Skeletal muscle satellite cell (primary cell): ENCODE data around the gene EIF3D. TPM values are rescaled to one million over a fixed set of nuclear protein-coding genes. Genes with fewer than 3 reads are reported as not detected.

ENCODE experiments used
- H3K27me3 ChIP-seq: 2 replicates; pipeline ENCODE4 v1.7.0; 2013; ENCODE audit warnings: low read length; ENCODE audit not compliant: control insufficient read depth, insufficient read depth
- H3K36me3 ChIP-seq: 2 replicates; pipeline ENCODE4 v1.7.0; 2013; ENCODE audit warnings: mild to moderate bottlenecking, control low read depth, low read length; ENCODE audit not compliant: insufficient read depth
- H3K4me1 ChIP-seq: 2 replicates; pipeline ENCODE4 v1.7.0; 2013; ENCODE audit warnings: low read length; ENCODE audit not compliant: control insufficient read depth, insufficient read depth
- H3K4me2 ChIP-seq: 2 replicates; pipeline ENCODE4 v1.7.0; 2013; ENCODE audit warnings: mild to moderate bottlenecking, low read length
- H3K4me3 ChIP-seq: 2 replicates; pipeline ENCODE4 v1.7.0; 2013; ENCODE audit warnings: low read length
- H3K9ac ChIP-seq: 2 replicates; pipeline ENCODE4 v1.7.0; 2013; ENCODE audit warnings: mild to moderate bottlenecking, low read depth, low read length, moderate library complexity
- H3K9me3 ChIP-seq: replicated peaks from 2 replicates; pipeline ENCODE4 v1.7.0; 2013; ENCODE audit warnings: mild to moderate bottlenecking, control low read depth, low read length
- total RNA-seq: library from RNA; depleted of rRNA; stranded (reverse); fragments of >200 nt; gene quantifications from 2 replicates; pipeline ENCODE4 v1.2.3, GENCODE V29; 2012; rRNA removed

EIF3D gene, protein sequence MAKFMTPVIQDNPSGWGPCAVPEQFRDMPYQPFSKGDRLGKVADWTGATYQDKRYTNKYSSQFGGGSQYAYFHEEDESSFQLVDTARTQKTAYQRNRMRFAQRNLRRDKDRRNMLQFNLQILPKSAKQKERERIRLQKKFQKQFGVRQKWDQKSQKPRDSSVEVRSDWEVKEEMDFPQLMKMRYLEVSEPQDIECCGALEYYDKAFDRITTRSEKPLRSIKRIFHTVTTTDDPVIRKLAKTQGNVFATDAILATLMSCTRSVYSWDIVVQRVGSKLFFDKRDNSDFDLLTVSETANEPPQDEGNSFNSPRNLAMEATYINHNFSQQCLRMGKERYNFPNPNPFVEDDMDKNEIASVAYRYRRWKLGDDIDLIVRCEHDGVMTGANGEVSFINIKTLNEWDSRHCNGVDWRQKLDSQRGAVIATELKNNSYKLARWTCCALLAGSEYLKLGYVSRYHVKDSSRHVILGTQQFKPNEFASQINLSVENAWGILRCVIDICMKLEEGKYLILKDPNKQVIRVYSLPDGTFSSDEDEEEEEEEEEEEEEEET
- total RNA-seq = 463 and 502 TPM in 2 replicates

DNA sequence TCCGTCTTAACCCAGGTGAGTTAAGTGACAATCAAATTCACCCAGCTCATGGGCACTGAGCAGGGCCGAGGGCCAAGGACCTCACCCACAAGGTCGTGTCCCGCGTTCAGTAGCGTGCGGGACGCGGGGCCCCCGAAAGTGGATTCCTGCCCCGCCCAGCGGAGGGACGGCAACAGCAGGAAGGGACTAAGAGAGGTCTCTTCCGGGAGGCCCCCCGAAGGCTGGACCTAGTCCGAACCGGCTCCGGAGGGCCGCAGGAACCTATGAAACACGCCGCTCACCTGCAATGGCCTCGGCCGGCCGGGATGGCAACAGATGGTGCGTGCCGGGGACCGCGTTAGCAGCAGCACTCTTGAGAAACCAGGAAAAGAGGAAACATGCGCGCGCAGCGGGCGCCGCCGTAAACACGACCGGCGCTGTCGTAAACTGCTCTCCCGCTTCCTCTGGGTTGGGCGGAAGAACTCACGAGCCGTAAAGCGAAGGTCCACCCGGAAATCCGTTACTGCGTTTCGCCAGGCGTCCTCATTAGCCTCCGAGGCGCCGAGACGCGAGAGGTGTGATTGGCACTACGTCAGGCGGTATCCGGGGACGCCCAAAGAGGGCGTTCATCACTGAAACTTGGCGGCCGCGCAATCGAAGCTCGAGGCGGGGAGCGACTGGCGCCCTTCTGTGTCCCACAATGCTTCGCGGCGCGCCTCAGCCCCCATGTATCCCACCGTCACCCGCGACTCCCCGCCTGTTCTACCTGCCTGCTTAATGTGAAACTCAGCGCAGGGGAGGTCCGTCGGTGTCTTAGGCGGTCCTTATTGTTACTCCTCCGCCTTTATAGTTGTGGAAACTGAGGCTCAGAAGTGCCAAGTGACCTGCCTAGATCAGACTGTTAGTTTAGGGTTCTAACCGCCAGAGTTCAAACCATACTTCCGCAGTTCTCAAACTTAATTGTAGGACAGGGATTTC, at the start of gene EIF3D:
Gene EIF3D (minus strand): TSS at position 372 of the 957 bp plus-strand sequence. CDS start 3,045 bp downstream, outside the sequence.
- no peaks in the 10 kb centered on the region for H3K27me3 ChIP-seq
- peak within 1 kb of the TSS; percentile 96 for H3K4me3 ChIP-seq
- H3K36me3 ChIP-seq = peaks cover 29% of the 10 kb centered on the region
- H3K4me1 ChIP-seq = peaks cover 19% of the 10 kb centered on the region
- no peaks in the 10 kb centered on the region for H3K9me3 ChIP-seq
- peak within 1 kb of the TSS; percentile 94 for H3K4me2 ChIP-seq
- H3K9ac ChIP-seq = peak within 1 kb of the TSS; percentile 99

DNA sequence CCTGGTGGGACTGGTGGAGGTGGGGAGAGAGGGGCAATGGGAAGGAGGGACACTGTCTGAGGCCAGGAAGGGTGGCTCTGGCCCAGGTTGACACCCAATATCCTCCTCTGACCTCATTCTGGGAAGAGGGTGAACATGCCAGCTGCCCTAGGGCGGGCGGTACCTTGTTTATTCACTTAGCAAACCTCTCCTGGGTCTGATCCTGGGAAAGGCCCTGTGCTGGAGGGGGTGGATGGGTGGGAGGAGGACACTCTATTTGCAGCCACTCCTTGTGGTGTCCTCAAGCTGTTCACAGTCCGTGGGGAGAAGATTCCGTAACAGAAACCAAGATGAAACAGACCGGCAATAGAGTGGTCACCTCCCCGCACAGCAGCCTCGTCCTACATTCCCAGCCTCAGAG, 49.7 kb upstream of the EIF3D start:
- H3K4me1 ChIP-seq = peaks cover 6% of the 10 kb centered on the region
- H3K4me3 ChIP-seq = no peak overlapping the region
- no peak overlapping the region for H3K9ac ChIP-seq
- no peak overlapping the region for H3K4me2 ChIP-seq
- H3K27me3 ChIP-seq = peaks cover 62% of the 10 kb centered on the region
- H3K36me3 ChIP-seq = no peaks in the 10 kb centered on the region
- H3K9me3 ChIP-seq = no peaks in the 10 kb centered on the region

DNA sequence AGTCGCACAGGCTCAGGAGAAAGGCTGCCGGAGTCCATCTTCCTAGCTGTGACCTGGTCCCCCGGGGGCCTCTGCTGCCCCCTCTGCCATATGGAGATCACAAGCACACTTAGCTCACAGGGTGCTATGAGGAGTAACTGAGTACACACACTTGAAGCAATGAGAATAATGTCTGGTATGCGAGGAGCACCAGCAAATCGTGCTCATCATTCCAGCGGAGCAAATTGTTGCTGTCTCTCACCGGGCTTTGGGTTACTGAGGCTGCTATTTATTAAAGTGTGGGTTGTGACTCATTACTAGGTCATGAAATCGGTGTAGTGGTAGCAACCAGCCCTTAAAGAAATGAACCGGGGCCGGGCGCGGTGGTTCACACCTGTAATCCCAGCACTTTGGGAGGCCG, 48.1 kb upstream of the EIF3D start:
- no peaks in the 10 kb centered on the region for H3K36me3 ChIP-seq
- no peak overlapping the region for H3K9ac ChIP-seq
- H3K4me3 ChIP-seq = no peak overlapping the region
- H3K4me1 ChIP-seq = peaks cover 6% of the 10 kb centered on the region
- H3K4me2 ChIP-seq = no peak overlapping the region
- peaks cover 55% of the 10 kb centered on the region for H3K27me3 ChIP-seq
- H3K9me3 ChIP-seq = no peaks in the 10 kb centered on the region

DNA sequence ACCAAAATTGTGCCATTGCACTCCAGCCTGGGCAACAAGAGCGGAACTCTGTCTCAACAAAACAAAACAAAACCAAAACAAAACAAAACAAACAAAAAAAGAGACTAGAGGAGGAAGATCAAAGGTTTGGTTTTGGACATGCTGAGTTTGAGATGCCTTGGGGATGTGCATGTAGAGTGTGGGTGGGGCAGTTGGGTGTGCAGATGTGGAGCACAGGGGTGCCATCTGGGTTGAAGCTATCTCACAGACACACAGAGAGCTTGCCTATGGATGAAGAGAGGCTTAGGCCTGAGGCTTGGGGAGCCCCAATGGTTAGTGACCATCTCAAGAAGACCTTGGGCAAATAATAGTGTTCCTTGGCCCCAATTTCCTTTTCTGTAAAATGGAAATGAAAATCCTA, 45.8 kb upstream of the EIF3D start:
- Histone ChIP-seq H3K9ac (no peak overlapping the region), H3K36me3 (no peaks in the 10 kb centered on the region), H3K27me3 (peaks cover 34% of the 10 kb centered on the region), H3K9me3 (no peaks in the 10 kb centered on the region), H3K4me3 (no peak overlapping the region), H3K4me1 (peaks cover 6% of the 10 kb centered on the region), H3K4me2 (no peak overlapping the region)

DNA sequence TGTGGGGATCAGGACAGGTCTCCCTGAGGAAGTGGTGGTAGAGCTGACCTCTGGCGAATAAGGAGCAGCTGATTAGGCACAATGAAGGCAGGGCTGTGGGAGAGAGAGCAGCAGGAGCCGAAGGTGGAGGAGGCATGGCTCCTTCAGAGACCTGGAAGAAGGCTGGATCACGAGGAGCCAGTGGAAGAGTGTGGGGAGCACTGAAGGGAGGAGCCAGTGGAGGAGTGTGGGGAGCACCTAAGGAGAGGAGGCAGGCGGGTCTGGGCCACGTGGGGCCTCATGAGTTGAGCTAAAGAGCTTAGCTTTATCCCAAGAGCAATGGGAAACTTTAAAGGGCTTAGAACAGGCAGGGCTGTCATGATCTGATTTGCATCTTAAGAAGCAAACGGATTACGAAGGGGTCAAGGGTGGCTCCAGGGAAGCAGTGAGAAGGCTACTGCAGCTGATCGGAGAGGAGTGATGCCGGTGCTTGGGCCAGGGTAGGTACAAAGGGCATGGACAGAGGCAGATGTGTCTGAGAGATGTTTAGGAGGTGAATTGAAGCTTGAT, 44.9 kb upstream of the EIF3D start:
- Histone ChIP-seq H3K9me3 (no peaks in the 10 kb centered on the region), H3K9ac (no peak overlapping the region), H3K4me2 (no peak overlapping the region), H3K27me3 (peaks cover 27% of the 10 kb centered on the region), H3K36me3 (no peaks in the 10 kb centered on the region), H3K4me1 (peaks cover 6% of the 10 kb centered on the region), H3K4me3 (no peak overlapping the region)

DNA sequence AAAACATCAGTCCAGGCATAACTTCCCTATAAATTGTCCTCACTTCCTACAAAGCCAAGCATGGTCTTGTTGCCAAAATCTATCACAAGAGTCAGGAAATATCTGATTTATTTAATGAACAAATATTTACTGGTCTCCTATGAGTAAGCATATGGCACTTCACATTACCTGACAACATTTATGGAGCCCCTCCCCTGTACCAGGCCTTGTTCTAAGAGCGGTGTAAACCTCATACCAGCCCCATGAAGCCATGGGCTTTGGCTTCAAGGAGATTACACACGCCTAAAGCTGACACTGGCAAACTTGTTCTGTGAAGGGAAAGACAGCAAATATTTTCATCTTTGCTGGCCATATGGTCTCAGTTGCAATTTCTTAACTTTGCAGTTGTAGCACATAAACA, 43.0 kb upstream of the EIF3D start:
- Histone ChIP-seq H3K4me1 (peaks cover 6% of the 10 kb centered on the region), H3K9me3 (no peaks in the 10 kb centered on the region), H3K4me2 (no peak overlapping the region), H3K9ac (no peak overlapping the region), H3K27me3 (peaks cover 23% of the 10 kb centered on the region), H3K4me3 (no peak overlapping the region), H3K36me3 (no peaks in the 10 kb centered on the region)

DNA sequence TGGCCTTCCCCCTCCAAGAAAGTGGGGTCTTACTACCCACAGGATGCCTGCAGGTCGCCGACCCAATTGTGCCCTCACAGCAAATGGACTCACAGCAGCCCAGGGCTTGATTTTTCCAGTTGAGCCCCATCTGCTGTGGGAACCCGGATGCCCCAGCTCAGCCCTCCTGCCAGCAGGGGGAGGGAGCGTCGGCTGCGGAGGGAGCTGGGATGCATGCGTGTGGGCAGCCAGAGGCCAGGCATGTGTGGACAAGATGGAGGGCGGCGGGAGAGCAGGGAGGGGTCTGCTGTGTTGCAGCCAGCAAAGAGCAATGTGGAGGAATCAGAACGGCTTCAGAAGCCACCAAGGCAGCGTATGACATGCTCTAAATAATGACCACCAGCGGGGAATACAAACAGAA, 41.0 kb upstream of the EIF3D start:
- Histone ChIP-seq H3K4me1 (no peaks in the 10 kb centered on the region), H3K4me3 (no peak overlapping the region), H3K27me3 (peaks cover 36% of the 10 kb centered on the region), H3K4me2 (no peak overlapping the region), H3K9me3 (no peaks in the 10 kb centered on the region), H3K36me3 (no peaks in the 10 kb centered on the region), H3K9ac (no peak overlapping the region)

DNA sequence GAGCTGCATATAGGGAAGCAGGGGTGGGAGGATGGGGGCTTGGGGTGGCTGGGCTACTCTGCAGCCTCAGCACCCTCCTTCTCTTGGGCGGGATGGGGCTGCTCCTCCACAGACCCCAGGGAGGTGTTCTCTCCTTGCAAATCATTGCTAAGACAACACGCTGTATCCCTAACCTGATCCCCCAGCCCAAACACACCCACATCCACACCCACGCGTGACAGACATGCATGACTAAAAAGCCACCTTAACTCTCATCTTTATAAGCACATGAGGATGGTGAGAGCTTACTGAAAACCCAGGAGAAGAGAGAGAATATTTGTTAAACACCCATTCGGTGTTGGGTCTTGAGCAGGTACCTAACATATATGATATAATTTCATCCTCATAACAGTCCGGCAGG, 39.9 kb upstream of the EIF3D start:
- Histone ChIP-seq H3K4me3 (no peak overlapping the region), H3K4me1 (no peaks in the 10 kb centered on the region), H3K36me3 (no peaks in the 10 kb centered on the region), H3K9ac (no peak overlapping the region), H3K9me3 (no peaks in the 10 kb centered on the region), H3K27me3 (peaks cover 35% of the 10 kb centered on the region), H3K4me2 (no peak overlapping the region)

DNA sequence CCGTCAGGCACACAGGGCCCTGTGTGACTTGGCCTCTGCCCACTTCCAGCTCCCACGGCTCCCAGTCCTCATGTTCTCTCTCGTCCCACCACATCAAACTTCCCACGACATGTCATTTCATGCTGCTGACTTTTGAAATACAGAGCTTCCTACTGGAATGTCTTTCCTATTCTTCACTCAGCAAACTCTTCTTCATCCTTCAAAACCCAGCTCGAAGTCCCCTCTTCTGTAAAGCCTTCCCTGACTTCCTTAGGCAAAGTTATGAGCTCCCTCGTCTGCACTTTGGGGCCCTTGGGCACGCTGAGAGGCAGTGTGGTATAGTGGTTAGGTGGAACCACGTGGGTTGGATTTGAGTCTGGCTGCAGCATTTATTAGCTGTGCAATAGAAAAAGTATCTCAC, 37.8 kb upstream of the EIF3D start:
- Histone ChIP-seq H3K9ac (no peak overlapping the region), H3K27me3 (peaks cover 30% of the 10 kb centered on the region), H3K9me3 (no peaks in the 10 kb centered on the region), H3K36me3 (no peaks in the 10 kb centered on the region), H3K4me1 (peaks cover 7% of the 10 kb centered on the region), H3K4me3 (no peak overlapping the region), H3K4me2 (no peak overlapping the region)

DNA sequence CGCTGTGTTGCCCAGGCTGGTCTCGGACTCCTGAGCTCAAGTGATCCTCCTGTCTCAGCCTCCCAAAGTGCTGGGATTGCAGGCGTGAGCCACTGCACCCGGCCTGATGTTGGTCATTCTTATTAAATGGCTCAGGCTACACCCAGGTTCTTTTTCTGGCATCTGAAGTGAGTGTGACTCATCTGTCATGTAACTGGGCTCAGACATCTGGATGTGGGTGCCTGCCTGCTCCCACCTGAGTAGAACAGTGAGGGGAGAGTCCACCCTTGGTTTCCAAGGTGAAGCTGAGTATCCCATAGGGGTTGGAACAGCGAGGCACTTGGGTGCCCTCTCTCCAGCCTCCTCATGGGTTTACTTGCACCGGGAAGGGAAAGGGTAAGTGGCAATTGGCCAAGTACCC, 36.7 kb upstream of the EIF3D start:
- H3K9ac ChIP-seq = no peak overlapping the region

DNA sequence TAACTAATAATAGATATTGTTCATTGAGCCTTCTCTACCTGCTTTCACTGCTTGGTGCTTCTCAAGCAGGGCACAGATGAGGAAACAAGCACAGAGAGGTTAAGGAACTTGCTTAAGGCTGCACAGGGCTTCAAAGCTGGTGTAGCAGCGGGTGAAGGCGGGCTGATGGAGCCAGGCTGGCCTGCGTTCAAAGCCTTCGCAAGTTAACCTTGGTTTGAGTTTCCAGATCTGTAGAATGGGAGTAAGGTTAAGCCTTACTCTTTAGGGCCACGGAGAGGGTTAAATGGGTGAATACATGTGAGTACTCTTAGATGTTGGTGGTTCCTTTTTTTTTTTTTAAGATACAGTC, 36.2 kb upstream of the EIF3D start:
- no peak overlapping the region for H3K4me2 ChIP-seq
- no peak overlapping the region for H3K9ac ChIP-seq
- no peaks in the 10 kb centered on the region for H3K9me3 ChIP-seq
- H3K4me3 ChIP-seq = no peak overlapping the region
- H3K4me1 ChIP-seq = peaks cover 7% of the 10 kb centered on the region
- no peaks in the 10 kb centered on the region for H3K36me3 ChIP-seq
- H3K27me3 ChIP-seq = peaks cover 30% of the 10 kb centered on the region

More for the DNA sequence above, 36.7 kb upstream of the EIF3D start:
- Histone ChIP-seq H3K4me3 (no peak overlapping the region), H3K36me3 (no peaks in the 10 kb centered on the region), H3K9me3 (no peaks in the 10 kb centered on the region), H3K27me3 (peaks cover 30% of the 10 kb centered on the region), H3K4me1 (peaks cover 7% of the 10 kb centered on the region), H3K4me2 (no peak overlapping the region)
